HG02970 (cell line): ENCODE results near the gene NEB.
"Not testable (repeated sequence)": the region's sequence is repeated elsewhere in the genome, so short reads cannot be mapped to it uniquely, and the experiment has no call there.

Source experiments
- ATAC-seq: cut with Tn5 transposase; IDR thresholded peaks from one replicate; pipeline ENCODE4 v1.9.1; 2021; ENCODE audit warnings: mild to moderate bottlenecking, moderate library complexity, moderate number of reproducible peaks; ENCODE audit not compliant: unreplicated experiment, low FRiP score

Gene NEB

GRCh38 chr2:151761687-151762086 is 27.4 kb upstream of the NEB start:
- ATAC-seq = no peak

GRCh38 chr2:151761193-151761592 is 26.9 kb upstream of the NEB start:
- ATAC-seq = no peak

GRCh38 chr2:151760139-151760650 is 25.9 kb upstream of the NEB start:
- ATAC-seq = no peak

- no peak for ATAC-seq
These were observed 24.5 kb upstream of the NEB start for GRCh38 chr2:151758744-151759143.

- no peak for ATAC-seq
These were observed 23.6 kb upstream of the NEB start for GRCh38 chr2:151757861-151758260.

GRCh38 chr2:151756820-151757219 is 22.5 kb upstream of the NEB start:
- ATAC-seq = no peak

GRCh38 chr2:151754253-151754897 is 20.1 kb upstream of the NEB start:
- ATAC-seq = no peak

GRCh38 chr2:151753540-151753939 is 19.3 kb upstream of the NEB start:
- no peak for ATAC-seq

- ATAC-seq = not testable (repeated sequence)
These were observed 11.0 kb upstream of the NEB start for GRCh38 chr2:151745261-151745660.

- ATAC-seq = no peak
These were observed 3.9 kb downstream of the NEB start for GRCh38 chr2:151730262-151730975.

- ATAC-seq = no peak
These were observed 4.4 kb downstream of the NEB start for GRCh38 chr2:151729837-151730236.

GRCh38 chr2:151729415-151729811 is 4.9 kb downstream of the NEB start:
- no peak for ATAC-seq

GRCh38 chr2:151728804-151729414 is 5.4 kb downstream of the NEB start:
- ATAC-seq = no peak

- no peak for ATAC-seq
These were observed 6.4 kb downstream of the NEB start for GRCh38 chr2:151727593-151728552.

- no peak for ATAC-seq
These were observed 13.1 kb downstream of the NEB start for GRCh38 chr2:151721161-151721560.

GRCh38 chr2:151720521-151720920 is 13.8 kb downstream of the NEB start:
- no peak for ATAC-seq

GRCh38 chr2:151718796-151719195 is 15.5 kb downstream of the NEB start:
- ATAC-seq = no peak

GRCh38 chr2:151718247-151718646 is 16.0 kb downstream of the NEB start:
- ATAC-seq = no peak

- no peak for ATAC-seq
These were observed 17.6 kb downstream of the NEB start for GRCh38 chr2:151716721-151717120.

- ATAC-seq = no peak
These were observed 20.9 kb downstream of the NEB start for GRCh38 chr2:151713291-151713903.
